Coronary artery (tissue), 2 donors: Measurements from ENCODE around the gene C6orf62.
"Not testable (repeated sequence)": the region's sequence is repeated elsewhere in the genome, so short reads cannot be mapped to it uniquely, and the experiment has no call there.

Source experiments
- DNase-seq: peaks from one replicate; pipeline ENCODE4 v3.0.0-alpha.2; 2017; ENCODE audit warnings: low spot score
- H3K27ac ChIP-seq, 2 donors: fragments of 200-600 bp; sonication (generic); one replicate each; pipeline ENCODE4 v1.5.1; 2016 to 2019
- H3K4me3 ChIP-seq: fragments of 200-600 bp; sonication (generic); 2 replicates; pipeline ENCODE4 v1.5.1; 2016; ENCODE audit warnings: mild to moderate bottlenecking, moderate library complexity
- CTCF ChIP-seq: fragments of 200-600 bp; sonication (generic); IDR thresholded peaks from one replicate; pipeline ENCODE4 v1.5.1; 2019; ENCODE audit warnings: antibody characterized with exemption

C6orf62 gene

GRCh38 chr6:24742216-24742738 is 23.3 kb upstream of the C6orf62 start:
- Histone ChIP-seq H3K4me3 (no peak overlapping the region), H3K27ac (peak overlapping the region in 1 of 2 donors; percentile 41)
- no peak for TF ChIP-seq CTCF
- DNase-seq: no peak

GRCh38 chr6:24740861-24741260 is 21.9 kb upstream of the C6orf62 start:
- no peak for TF ChIP-seq CTCF
- no peak overlapping the region for H3K4me3 ChIP-seq
- no peak for DNase-seq
- H3K27ac ChIP-seq: no peak overlapping the region

- no peak for DNase-seq
- no peak for TF ChIP-seq CTCF
These were observed 19.8 kb upstream of the C6orf62 start for GRCh38 chr6:24738741-24739140.

GRCh38 chr6:24734710-24735109 is 15.8 kb upstream of the C6orf62 start:
- DNase-seq, H3K27ac ChIP-seq, H3K4me3 ChIP-seq: not testable (repeated sequence)

More at GRCh38 chr6:24738741-24739140, 19.8 kb upstream of the C6orf62 start:
- Histone ChIP-seq H3K4me3 (no peak overlapping the region), H3K27ac (no peak overlapping the region)

GRCh38 chr6:24734166-24734565 is 15.2 kb upstream of the C6orf62 start:
- no peak overlapping the region for H3K27ac ChIP-seq
- TF ChIP-seq CTCF: no peak
- no peak for DNase-seq
- H3K4me3 ChIP-seq: no peak overlapping the region

- H3K4me3 ChIP-seq, H3K27ac ChIP-seq, DNase-seq: not testable (repeated sequence)
These were observed 12.6 kb upstream of the C6orf62 start for GRCh38 chr6:24731456-24732134.

GRCh38 chr6:24730653-24731052 is 11.7 kb upstream of the C6orf62 start:
- H3K27ac ChIP-seq, H3K4me3 ChIP-seq: not testable (repeated sequence)

GRCh38 chr6:24723270-24723669 is 4.3 kb upstream of the C6orf62 start:
- no peak for DNase-seq
- H3K4me3 ChIP-seq: no peak overlapping the region
- no peak overlapping the region for H3K27ac ChIP-seq
- no peak for TF ChIP-seq CTCF

More at GRCh38 chr6:24730653-24731052, 11.7 kb upstream of the C6orf62 start:
- DNase-seq: not testable (repeated sequence)
